NOMO-1 treated with DMSO at 0.1 percent for 48 hours (cell line): ENCODE data around the gene HESX1.

ENCODE experiments used
- DNase-seq: peaks from one replicate; lab custom pipeline; 2025; ENCODE audit not compliant: unreplicated experiment; lab: John Stamatoyannopoulos, UW

The HESX1 gene

DNA sequence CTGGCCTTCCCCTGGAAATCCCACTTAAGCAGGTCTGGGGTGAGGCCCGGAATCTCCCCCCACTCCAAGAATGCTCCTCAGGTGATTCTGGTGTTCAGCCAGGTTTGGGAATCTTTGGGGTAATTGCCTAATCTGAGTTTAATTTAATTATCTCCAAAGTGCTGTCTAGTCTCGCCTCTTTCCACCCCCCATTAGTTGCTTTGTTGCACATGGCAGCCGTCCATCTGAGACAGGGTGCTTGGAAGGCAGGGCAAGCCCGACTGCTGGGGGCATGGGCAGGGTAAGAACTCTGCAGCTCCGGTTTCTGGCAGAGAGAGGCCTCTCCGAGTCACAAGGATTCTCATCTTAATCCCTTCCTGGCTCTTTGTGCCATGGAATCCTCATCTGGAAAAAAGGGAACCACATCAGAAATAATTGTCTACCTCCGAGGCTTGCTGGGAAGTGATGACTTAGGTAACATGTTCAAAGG is 49.6 kb downstream of the HESX1 start:
- DNase-seq = no peak
